ENCODE results near the gene REELD1.

REELD1 gene

DNA sequence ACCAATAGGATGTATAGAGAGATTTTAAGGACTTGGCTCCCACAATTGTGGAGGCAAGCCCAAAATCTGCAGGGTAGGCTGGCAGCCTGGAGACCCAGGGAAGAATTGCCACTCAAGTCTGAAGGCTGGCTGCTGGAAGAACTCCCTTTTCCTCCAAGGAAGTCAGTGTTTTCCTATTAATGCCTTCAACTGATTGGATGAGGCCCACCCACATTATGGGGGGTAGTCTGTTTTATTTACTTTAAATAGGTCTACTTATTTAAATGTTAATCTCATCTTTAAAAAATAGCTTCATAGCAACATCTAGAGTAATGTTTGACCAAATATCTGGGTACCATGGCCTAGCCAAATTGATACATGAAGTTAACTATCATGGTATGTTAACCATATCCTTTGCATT, 20.1 kb upstream of the REELD1 start:
- Histone ChIP-seq H3K9me3 (peaks cover 0 to 1% (median 0%) of the 10 kb centered on the region in 3 donors), H3K36me3 (peaks cover 18 to 33% (median 30%) of the 10 kb centered on the region in 3 donors), H3K4me3 (no peak overlapping the region), H3K4me1 (no peaks in the 10 kb centered on the region), H3K27ac (no peak overlapping the region), H3K27me3 (no peaks in the 10 kb centered on the region)
- TF ChIP-seq, protein P1, sequence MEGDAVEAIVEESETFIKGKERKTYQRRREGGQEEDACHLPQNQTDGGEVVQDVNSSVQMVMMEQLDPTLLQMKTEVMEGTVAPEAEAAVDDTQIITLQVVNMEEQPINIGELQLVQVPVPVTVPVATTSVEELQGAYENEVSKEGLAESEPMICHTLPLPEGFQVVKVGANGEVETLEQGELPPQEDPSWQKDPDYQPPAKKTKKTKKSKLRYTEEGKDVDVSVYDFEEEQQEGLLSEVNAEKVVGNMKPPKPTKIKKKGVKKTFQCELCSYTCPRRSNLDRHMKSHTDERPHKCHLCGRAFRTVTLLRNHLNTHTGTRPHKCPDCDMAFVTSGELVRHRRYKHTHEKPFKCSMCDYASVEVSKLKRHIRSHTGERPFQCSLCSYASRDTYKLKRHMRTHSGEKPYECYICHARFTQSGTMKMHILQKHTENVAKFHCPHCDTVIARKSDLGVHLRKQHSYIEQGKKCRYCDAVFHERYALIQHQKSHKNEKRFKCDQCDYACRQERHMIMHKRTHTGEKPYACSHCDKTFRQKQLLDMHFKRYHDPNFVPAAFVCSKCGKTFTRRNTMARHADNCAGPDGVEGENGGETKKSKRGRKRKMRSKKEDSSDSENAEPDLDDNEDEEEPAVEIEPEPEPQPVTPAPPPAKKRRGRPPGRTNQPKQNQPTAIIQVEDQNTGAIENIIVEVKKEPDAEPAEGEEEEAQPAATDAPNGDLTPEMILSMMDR (IDR thresholded peaks at IDR 0.05), result no peak
- no peak for DNase-seq
- intact Hi-C loops (cut with DNase I; ENCODE audit: low total_unique reads), result no loop called here

DNA sequence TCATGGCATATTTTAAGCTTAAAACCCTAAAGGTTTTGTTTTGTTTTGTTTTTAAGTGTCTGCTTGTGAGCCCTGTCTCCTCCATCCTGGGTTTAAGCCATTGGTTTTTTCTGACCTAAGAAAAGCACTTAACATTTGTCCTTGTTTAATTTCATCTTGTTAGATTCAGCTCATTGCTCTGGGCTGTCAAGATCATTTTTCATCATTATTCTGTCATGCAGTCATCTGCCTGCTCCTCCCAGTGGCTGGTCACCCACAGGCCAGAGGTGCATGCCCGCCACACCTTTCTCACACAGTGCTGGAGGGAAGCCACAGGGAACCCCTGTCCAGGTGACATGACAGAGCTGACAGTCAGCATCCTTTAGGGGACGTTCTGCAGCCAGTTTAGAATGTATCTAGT, 11.7 kb upstream of the REELD1 start:
- Histone ChIP-seq H3K36me3 (peaks cover 0 to 16% (median 15%) of the 10 kb centered on the region in 3 donors), H3K27ac (no peak overlapping the region), H3K9me3 (peaks cover 0 to 8% (median 0%) of the 10 kb centered on the region in 3 donors), H3K4me1 (no peaks in the 10 kb centered on the region), H3K27me3 (no peaks in the 10 kb centered on the region), H3K4me3 (no peak overlapping the region)
- no peak for DNase-seq
- TF ChIP-seq, protein P1 (IDR thresholded peaks at IDR 0.05), result no peak
- intact Hi-C loops (cut with DNase I; ENCODE audit: low total_unique reads), result no loop called here

DNA sequence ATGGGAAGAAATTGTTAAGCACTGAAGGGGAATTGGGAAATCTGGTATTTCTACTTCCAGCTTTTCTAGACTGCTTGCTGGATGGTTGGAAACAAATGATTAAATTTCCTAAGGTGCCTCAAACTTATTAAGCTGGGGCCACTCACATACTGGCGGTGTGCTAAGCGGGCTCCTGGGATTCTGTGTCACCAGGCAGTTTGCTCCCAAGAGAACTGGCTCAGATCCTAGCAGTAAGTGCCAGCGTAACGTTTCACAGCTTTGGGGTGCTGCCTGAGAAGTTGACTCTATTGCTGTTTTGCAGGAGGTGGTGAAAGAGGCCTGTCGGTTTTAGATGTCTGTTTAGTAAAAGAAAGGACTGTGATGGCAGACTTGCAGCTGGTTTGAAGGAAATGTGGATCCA, 6.9 kb upstream of the REELD1 start:
- H3K4me1 ChIP-seq, result no peaks in the 10 kb centered on the region
- no peaks in the 10 kb centered on the region for H3K27me3 ChIP-seq
- H3K27ac ChIP-seq, result no peak overlapping the region
- H3K4me3 ChIP-seq, result no peak overlapping the region
- TF ChIP-seq, protein P1 (IDR thresholded peaks at IDR 0.05), result no peak
- H3K9me3 ChIP-seq, result peaks cover 0 to 6% (median 0%) of the 10 kb centered on the region in 3 donors
- H3K36me3 ChIP-seq, result peaks cover 0 to 5% (median 0%) of the 10 kb centered on the region in 3 donors
- DNase-seq, result no peak
- intact Hi-C loops (cut with DNase I; ENCODE audit: low total_unique reads), result no loop called here

DNA sequence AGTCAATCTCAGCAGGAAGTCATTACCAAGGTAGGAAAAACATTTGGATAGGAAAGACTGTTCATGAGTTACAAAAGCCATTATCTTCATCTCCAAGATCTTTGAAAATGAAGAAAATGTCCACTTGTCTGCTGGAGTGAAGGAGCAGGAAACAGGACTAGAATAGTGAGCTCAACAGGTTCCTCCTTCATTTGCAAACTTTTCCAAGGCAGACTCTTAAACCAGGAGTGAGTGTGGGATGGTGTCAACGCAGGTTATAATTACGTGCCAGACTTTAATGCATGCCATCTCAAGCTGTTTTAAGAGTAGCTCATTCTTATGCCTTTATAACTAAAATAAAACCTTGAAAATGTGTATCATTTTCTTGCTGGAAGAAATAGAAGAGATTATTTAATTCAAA, 3.4 kb upstream of the REELD1 start:
- intact Hi-C loops (cut with DNase I; ENCODE audit: low total_unique reads), result no loop called here
- Histone ChIP-seq H3K4me1 (no peaks in the 10 kb centered on the region), H3K27ac (no peak overlapping the region), H3K36me3 (no peaks in the 10 kb centered on the region), H3K27me3 (no peaks in the 10 kb centered on the region), H3K4me3 (no peak overlapping the region), H3K9me3 (no peaks in the 10 kb centered on the region)
- DNase-seq, result no peak
- TF ChIP-seq, protein P1 (IDR thresholded peaks at IDR 0.05), result no peak

DNA sequence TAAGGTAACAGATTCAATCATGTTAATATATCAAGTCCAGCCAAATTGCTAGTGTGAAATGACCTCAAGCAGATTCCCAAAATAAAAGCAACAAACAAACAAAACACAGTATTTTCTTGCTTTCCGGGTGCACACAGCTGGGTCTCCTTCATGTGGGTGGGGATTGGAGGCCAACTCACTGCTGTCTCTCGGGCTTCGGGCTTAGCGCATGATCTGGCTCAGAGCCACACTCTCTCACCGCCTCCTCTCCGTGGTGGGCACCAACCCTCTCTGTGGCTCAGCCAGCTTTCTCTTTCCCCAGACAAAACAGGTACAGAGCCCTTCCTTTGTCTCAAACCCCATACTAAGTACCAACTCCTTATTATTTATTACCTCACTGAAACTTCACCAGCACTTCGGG, 2.9 kb upstream of the REELD1 start:
- H3K9me3 ChIP-seq, result no peaks in the 10 kb centered on the region
- no peaks in the 10 kb centered on the region for H3K36me3 ChIP-seq
- no peaks in the 10 kb centered on the region for H3K4me1 ChIP-seq
- TF ChIP-seq, protein P1 (IDR thresholded peaks at IDR 0.05), result no peak
- H3K4me3 ChIP-seq, result no peak overlapping the region
- intact Hi-C loops (cut with DNase I; ENCODE audit: low total_unique reads), result no loop called here
- no peaks in the 10 kb centered on the region for H3K27me3 ChIP-seq
- DNase-seq, result no peak
- H3K27ac ChIP-seq, result no peak overlapping the region

DNA sequence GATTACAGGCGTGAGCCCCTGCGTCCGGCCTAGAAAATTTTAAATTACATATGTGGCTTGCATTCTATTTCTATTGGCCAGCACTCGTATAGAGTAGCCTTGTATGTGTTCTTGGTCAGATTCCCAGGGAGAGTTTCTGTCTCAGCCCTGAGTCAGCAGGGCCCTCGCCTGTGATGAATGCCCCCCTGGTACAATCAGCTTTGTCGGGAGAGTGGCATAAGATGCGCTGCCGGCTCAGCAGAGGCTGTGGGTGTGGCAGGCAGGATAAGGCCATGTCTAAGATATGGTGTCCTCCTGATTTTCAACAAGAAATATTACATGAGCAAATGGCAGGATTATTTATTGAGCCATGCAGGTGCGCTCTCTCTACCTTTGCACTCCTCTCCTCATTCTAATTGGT, 1.6 kb upstream of the REELD1 start:
- TF ChIP-seq, protein P1 (IDR thresholded peaks at IDR 0.05), result no peak
- Histone ChIP-seq H3K36me3 (no peaks in the 10 kb centered on the region), H3K27ac (no peak overlapping the region), H3K4me1 (no peaks in the 10 kb centered on the region), H3K4me3 (no peak overlapping the region), H3K27me3 (no peaks in the 10 kb centered on the region), H3K9me3 (no peaks in the 10 kb centered on the region)
- intact Hi-C loops (cut with DNase I; ENCODE audit: low total_unique reads), result no loop called here
- no peak for DNase-seq
